HEK293T (cell line): ENCODE data around the gene OVOL2.

Source experiments
- CTCF ChIA-PET: fragments of 350-600 bp; formaldehyde crosslinking; extraction: SDS; loops from one replicate; lab custom pipeline; 2021; ENCODE audit warnings: antibody characterized with exemption, inconsistent platforms; lab: Yijun Ruan, JAX
- POLR2A ChIA-PET: fragments of 350-600 bp; formaldehyde crosslinking; extraction: SDS; loops from one replicate; lab custom pipeline; 2020; ENCODE audit warnings: antibody characterized with exemption, inconsistent platforms; lab: Yijun Ruan, JAX
- DNase-seq: peaks from one replicate; pipeline ENCODE4 v3.0.0; 2012; ENCODE audit warnings: mixed read lengths; ENCODE audit errors: extremely low spot score
- ARNT ChIP-seq: fragments of 450-650 bp; IDR thresholded peaks from 2 replicates; pipeline ENCODE4 v1.6.1; 2017; ENCODE audit warnings: mild to moderate bottlenecking
- BHLHE40 ChIP-seq: fragments of 450-650 bp; IDR thresholded peaks from 2 replicates; pipeline ENCODE4 v1.6.1; 2016; ENCODE audit warnings: mild to moderate bottlenecking, moderate library complexity, borderline replicate concordance
- CTBP1 ChIP-seq: fragments of 450-650 bp; IDR thresholded peaks from 2 replicates; pipeline ENCODE4 v1.6.1; 2016; ENCODE audit warnings: borderline replicate concordance
- ELF4 ChIP-seq: fragments of 450-650 bp; IDR thresholded peaks from 2 replicates; pipeline ENCODE4 v1.6.1; 2017; ENCODE audit warnings: antibody characterized with exemption
- FOXA1 ChIP-seq: fragments of 450-650 bp; IDR thresholded peaks from 2 replicates; pipeline ENCODE4 v1.6.1; 2016; ENCODE audit warnings: mild to moderate bottlenecking
- FOXK2 ChIP-seq: fragments of 450-650 bp; IDR thresholded peaks from 2 replicates; pipeline ENCODE4 v1.6.1; 2016; ENCODE audit warnings: mild to moderate bottlenecking
- FOXM1 ChIP-seq: fragments of 450-650 bp; IDR thresholded peaks from 2 replicates; pipeline ENCODE4 v1.6.1; 2017; ENCODE audit warnings: mild to moderate bottlenecking, borderline replicate concordance
- HDGF ChIP-seq: fragments of 450-650 bp; IDR thresholded peaks from 2 replicates; pipeline ENCODE4 v1.6.1; 2017; ENCODE audit warnings: antibody characterized with exemption, borderline replicate concordance
- L3MBTL2 ChIP-seq: fragments of 450-650 bp; conservative IDR thresholded peaks from 2 replicates; pipeline ENCODE4 v1.6.1; 2016; ENCODE audit warnings: mild to moderate bottlenecking
- LEF1 ChIP-seq: fragments of 450-650 bp; IDR thresholded peaks from 2 replicates; pipeline ENCODE4 v1.6.1; 2017; ENCODE audit warnings: mild to moderate bottlenecking, borderline replicate concordance
- NFRKB ChIP-seq: fragments of 450-650 bp; IDR thresholded peaks from 2 replicates; pipeline ENCODE4 v1.6.1; 2016; ENCODE audit warnings: mild to moderate bottlenecking, moderate library complexity
- PKNOX1 ChIP-seq: fragments of 450-650 bp; IDR thresholded peaks from 2 replicates; pipeline ENCODE4 v1.6.1; 2016
- SP1 ChIP-seq: fragments of 450-650 bp; IDR thresholded peaks from 2 replicates; pipeline ENCODE4 v1.6.1; 2017
- SUZ12 ChIP-seq: fragments of 450-650 bp; IDR thresholded peaks from 2 replicates; pipeline ENCODE4 v1.6.1; 2016; ENCODE audit warnings: mild to moderate bottlenecking
- TARDBP ChIP-seq: fragments of 450-650 bp; IDR thresholded peaks from 2 replicates; pipeline ENCODE4 v1.6.1; 2016
- ZNF384 ChIP-seq: fragments of 450-650 bp; IDR thresholded peaks from 2 replicates; pipeline ENCODE4 v1.6.1; 2016

OVOL2 gene

GRCh38 chr20:17999566-17999965 is 58.1 kb downstream of the OVOL2 start:
- POLR2A ChIA-PET = no interaction called here
- CTCF ChIA-PET = interaction anchor here (1.2 kb wide), 1 partner anchor 316 kb away, joined by 3 read pairs; no protein-coding TSS in a partner anchor
- TF ChIP-seq NFRKB = no peak
- no peak for TF ChIP-seq TARDBP
- TF ChIP-seq FOXM1 = no peak
- TF ChIP-seq PKNOX1 = no peak
- TF ChIP-seq ARNT = no peak
- TF ChIP-seq FOXA1 = no peak
- no peak for TF ChIP-seq BHLHE40
- no peak for DNase-seq

GRCh38 chr20:17998446-17998845 is 59.3 kb downstream of the OVOL2 start:
- CTCF ChIA-PET = no interaction called here

GRCh38 chr20:17995967-17996819 is 61.5 kb downstream of the OVOL2 start:
- TF ChIP-seq ZNF384 (peak; percentile 91), ELF4 (no peak)
- peak; percentile 71 for DNase-seq
- ChIA-PET CTCF (interaction anchor here (0.6 to 1.5 kb wide), 5 partner anchors 16 to 410 kb away, joined by 3 to 5 read pairs (median 3); no protein-coding TSS in a partner anchor), POLR2A (interaction anchor here (0.8 kb wide), 1 partner anchor 279 kb away, joined by 3 read pairs; no protein-coding TSS in a partner anchor)

More at GRCh38 chr20:17998446-17998845, 59.3 kb downstream of the OVOL2 start:
- no peak for DNase-seq
- POLR2A ChIA-PET = interaction anchor here (1.3 kb wide), 1 partner anchor 34 kb away, joined by 5 read pairs; no protein-coding TSS in a partner anchor
- TF ChIP-seq PKNOX1 = no peak
- TF ChIP-seq BHLHE40 = no peak
- no peak for TF ChIP-seq NFRKB
- TF ChIP-seq FOXM1 = no peak
- TF ChIP-seq CTBP1 = no peak
- TF ChIP-seq FOXK2 = no peak
- no peak for TF ChIP-seq ZNF384
- no peak for TF ChIP-seq LEF1
- no peak for TF ChIP-seq HDGF
- no peak for TF ChIP-seq ELF4
- no peak for TF ChIP-seq SUZ12
- TF ChIP-seq TARDBP = no peak
- no peak for TF ChIP-seq FOXA1
- no peak for TF ChIP-seq ARNT
- no peak for TF ChIP-seq SP1
- no peak for TF ChIP-seq L3MBTL2

GRCh38 chr20:17993546-17993945 is 64.2 kb downstream of the OVOL2 start:
- ChIA-PET POLR2A (interaction anchor here (0.7 kb wide), 1 partner anchor 25 kb away, joined by 3 read pairs; no protein-coding TSS in a partner anchor), CTCF (no interaction called here)
- no peak for TF ChIP-seq HDGF
- no peak for TF ChIP-seq TARDBP
- TF ChIP-seq FOXA1 = no peak
- TF ChIP-seq NFRKB = no peak
- no peak for TF ChIP-seq LEF1
- no peak for TF ChIP-seq PKNOX1
- TF ChIP-seq SP1 = no peak
- no peak for TF ChIP-seq FOXM1
- TF ChIP-seq L3MBTL2 = no peak
- no peak for TF ChIP-seq SUZ12
- TF ChIP-seq FOXK2 = no peak
- no peak for TF ChIP-seq ARNT
- DNase-seq = no peak

GRCh38 chr20:17992847-17993513 is 64.7 kb downstream of the OVOL2 start:
- CTCF ChIA-PET = interaction anchor here (0.6 kb wide), 1 partner anchor 186 kb away, joined by 5 read pairs; no protein-coding TSS in a partner anchor
- no peak for TF ChIP-seq PKNOX1
- no peak for TF ChIP-seq ZNF384
- TF ChIP-seq SP1 = no peak
- TF ChIP-seq LEF1 = no peak
- no peak for TF ChIP-seq ARNT
- TF ChIP-seq L3MBTL2 = no peak
- DNase-seq = no peak
- POLR2A ChIA-PET = no interaction called here
